Activated naive CD4-positive, alpha-beta T cell (primary cell): Measurements from ENCODE around the gene VSTM4.

Experiments
- DNase-seq, 4 experiments: peaks; one replicate each; lab custom pipeline; 2025; lab: John Stamatoyannopoulos, UW

VSTM4 gene

GRCh38 chr10:49007129-49007528 lies 108.2 kb downstream of the VSTM4 start:
- DNase-seq, result no peak

DNA sequence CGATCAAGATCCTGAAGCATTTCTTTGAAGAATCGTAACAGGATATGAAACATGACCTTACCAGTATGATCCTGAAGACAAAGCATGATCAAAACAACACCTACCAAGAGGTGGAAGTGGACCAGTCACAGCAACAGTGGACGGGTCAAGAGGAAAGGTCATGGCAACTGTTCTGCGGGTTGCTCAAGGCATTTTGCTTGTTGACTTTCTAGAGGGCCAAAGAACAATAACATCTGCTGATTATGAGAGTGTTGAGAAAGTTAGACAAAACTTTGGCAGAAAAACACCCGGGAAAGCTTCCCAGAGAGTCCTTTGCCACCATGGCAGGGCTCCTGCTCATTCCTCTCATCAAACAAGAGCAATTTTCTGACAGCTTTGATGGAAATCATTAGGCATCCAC lies 110.1 kb downstream of the VSTM4 start:
- DNase-seq, result no peak

DNA sequence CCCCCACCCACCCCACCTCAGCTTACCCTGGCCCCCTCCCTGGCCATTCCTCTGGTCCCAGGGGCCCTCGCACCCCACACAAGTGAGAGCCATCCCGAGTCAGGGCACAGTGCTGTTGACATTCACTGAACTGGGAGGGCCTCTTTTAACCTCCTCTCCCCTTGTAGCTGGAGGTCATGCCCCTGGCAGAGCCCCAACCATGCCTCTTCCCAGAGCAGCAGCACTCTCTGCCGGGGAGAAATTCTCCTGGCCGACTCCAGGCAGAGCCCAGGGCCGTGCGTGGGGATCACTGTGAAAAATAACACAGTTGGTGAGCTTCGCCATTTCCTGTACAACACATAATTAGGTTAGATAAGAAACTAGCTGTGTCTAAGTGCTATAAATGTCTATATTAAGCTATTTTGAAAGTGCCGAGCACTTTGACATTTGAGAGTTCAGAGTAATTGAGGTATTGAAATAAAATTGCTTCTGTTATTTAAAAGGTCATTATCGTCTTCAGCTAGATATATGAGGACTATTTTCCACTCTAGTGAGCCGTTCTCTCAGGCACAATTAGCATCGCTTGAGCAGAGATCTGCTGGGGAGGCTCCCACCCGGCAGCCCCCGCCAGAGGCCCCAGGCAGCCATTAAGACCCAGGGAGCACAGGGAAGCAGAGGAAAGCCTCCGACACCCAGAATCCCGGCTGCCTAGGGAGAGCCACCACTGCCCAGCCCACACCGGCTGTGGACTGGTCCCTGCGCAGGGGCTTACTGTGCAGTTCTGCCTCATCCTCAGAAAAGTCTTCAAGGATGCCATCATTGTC lies 113.3 kb downstream of the VSTM4 start:
- no peak for DNase-seq

DNA sequence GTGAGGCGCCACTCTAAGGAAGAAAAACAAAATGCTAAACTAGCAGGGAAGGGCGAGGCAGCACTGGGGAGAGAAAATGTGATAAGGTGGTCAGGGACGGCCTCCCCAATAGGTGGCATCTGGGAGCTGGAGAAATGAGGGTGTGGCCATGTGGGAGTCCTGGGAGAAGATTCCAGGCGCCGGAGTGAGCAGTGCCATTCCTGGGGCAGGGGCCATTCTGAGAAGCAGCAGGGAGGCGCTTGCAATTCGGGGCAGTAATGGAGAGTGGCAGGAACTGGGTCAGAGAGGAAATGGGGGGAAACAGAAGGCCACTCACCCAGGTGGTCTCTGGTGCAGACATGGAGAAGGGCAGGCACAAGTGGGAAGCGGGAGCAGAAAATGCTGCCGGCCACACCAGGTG lies 113.9 kb downstream of the VSTM4 start:
- no peak for DNase-seq

GRCh38 chr10:49000437-49001398 lies 114.6 kb downstream of the VSTM4 start:
- DNase-seq, result no peak

GRCh38 chr10:48999346-48999745 lies 116.0 kb downstream of the VSTM4 start:
- no peak for DNase-seq

- no peak for DNase-seq
Observed at GRCh38 chr10:48996329-48996728, 119.0 kb downstream of the VSTM4 start.

DNA sequence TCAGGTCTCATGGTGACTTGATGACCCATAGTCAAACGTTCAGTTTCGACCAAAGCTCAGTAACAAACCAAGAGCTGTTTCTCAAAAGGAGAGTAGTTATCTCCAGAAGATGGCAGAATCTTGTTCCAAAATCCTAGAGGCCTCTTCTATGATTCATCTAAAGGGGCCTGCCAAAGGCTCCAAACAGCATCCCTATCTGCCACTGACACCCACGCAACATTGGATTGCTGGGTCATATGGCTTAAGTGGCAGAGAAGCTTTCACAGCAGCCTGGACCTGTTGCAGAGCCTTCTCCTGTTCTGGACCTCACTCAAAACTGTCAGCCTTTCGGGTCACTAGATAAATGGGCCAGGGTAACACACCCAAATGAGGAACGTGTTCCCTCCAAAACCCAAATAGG lies 121.7 kb downstream of the VSTM4 start:
- no peak for DNase-seq

- no peak for DNase-seq
Observed at GRCh38 chr10:48990226-48990625, 125.1 kb downstream of the VSTM4 start.

- no peak for DNase-seq
Observed at GRCh38 chr10:48985621-48986158, 129.6 kb downstream of the VSTM4 start.

GRCh38 chr10:48983648-48984351 lies 131.5 kb downstream of the VSTM4 start:
- no peak for DNase-seq

- DNase-seq, result no peak
Observed at GRCh38 chr10:48982584-48982983, 132.7 kb downstream of the VSTM4 start.

DNA sequence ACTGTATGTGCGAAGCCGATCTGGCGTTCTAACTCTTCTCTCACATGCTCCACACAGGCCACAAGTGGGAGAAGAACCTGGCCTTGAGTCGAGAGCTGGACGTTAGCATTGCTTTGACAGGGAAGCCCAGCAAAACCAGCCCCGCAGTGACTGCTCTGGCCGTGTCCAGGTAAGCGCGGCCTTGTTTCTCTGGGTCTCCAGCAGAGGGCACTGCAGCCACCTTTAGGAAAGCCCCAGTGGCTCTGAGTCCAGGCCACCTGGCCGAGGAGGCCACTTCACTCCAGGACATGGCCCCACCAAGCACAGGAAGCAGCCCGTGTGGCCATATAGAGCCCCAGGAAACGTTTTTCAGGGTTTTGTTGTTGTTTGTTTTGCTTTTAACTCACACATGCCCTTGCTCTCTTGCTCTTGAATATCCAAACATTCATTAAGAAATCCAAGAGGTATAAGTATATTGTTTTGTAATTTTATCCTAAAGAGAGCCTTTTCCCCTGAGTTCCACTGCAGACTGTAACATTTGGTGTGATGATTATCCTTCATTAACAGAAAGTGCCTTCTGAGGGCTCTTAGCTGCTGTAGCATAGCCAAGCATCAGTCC lies 133.9 kb downstream of the VSTM4 start:
- peak in 1 of 4 experiments; percentile 4 for DNase-seq

DNA sequence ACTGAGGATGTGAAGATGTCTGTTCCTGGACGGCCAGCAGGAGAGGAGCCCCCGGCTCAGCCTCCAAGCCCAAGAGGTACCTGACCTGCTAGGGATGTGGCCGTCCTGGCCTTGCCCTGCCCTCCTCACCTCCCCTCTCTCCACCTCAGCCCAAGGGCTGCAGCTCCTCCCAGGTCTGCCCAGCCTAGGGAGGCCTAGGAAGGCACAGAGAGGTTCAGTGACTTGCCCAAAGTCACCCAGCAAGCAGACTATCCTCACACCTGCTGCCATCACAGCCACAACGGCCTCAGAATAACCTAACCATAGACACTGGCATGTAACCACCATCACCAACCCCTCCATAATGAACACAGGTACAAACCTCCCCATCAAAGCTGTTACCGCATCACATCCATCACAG lies 137.0 kb downstream of the VSTM4 start:
- DNase-seq, result no peak

DNA sequence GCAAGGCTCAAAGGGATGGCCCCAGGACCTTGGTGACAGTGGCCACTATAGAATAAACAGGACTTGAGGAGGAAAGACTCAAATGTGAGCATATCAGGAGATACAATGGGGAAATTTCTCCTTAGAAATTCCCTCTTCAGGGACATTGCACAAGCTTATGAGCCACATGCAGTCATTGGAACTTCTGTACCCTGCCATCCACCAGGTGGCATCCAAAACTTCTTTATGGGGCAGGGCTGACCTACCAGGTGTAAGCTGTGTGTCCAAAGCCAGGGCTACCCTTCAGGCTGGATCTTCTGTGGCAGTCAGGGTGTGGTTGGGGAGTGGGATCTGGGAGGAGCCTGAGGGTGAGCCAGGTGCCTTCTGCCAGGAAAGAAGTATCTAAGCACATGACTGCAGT lies 139.1 kb downstream of the VSTM4 start:
- no peak for DNase-seq

DNA sequence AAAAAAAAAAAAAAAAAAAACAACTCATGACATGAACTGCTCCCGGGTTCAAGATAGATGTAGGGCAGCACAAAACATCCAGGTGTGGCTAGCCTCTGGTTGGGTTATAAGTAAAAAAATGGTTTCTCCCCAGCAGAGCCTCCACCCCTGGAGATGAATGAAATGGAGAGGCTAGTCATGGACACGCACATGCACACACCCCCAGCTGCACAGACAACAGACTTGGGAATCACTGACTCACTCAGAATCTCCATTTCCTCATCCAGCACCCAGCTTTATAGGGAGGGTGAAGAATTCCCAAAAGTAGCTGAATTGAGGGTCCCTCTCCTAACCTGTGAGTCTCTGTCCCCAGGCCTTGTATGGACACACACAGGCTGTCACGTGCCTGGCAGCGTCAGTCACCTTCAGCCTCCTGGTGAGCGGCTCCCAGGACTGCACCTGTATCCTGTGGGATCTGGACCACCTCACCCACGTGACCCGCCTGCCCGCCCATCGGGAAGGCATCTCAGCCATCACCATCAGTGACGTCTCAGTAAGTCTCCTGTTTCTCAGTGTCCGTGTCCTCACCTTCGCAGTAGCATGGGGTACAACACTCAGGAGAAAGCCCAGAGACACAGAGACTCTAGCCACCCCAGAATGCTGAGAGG lies 140.7 kb downstream of the VSTM4 start:
- no peak for DNase-seq

GRCh38 chr10:48973065-48973464 lies 142.3 kb downstream of the VSTM4 start:
- no peak for DNase-seq

GRCh38 chr10:48970654-48971053 lies 144.7 kb downstream of the VSTM4 start:
- DNase-seq, result no peak

- no peak for DNase-seq
Observed at GRCh38 chr10:48970046-48970445, 145.3 kb downstream of the VSTM4 start.

- no peak for DNase-seq
Observed at GRCh38 chr10:48968036-48968435, 147.3 kb downstream of the VSTM4 start.

DNA sequence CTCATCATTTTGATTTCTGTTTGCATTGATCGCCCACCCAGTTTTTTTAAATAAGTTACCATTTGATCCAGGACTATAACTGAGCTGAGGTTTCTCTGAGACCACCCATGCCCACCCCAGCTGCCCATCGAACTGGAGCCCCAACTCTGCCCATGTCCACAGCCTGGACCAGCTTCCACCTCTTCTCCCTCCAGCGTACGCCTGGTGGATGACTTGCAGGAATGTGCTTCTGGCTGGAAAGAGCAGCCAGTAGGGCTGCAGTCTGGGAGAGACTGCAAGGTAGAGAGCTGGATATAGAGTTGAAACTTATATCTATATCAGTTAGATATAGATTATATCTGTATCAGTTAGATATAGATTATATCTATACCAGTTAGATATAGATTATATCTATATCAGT lies 149.9 kb downstream of the VSTM4 start:
- DNase-seq, result no peak
